ENCODE results near the gene IGFBP4. TPM values are rescaled to one million over a fixed set of nuclear protein-coding genes. Genes with fewer than 3 reads are reported as not detected.

The IGFBP4 gene
- total and polyA plus RNA-seq, 10 of the 15 experiments (the other 5 are each of a cell fraction or from before 2014, with no cell fraction given), result 2.4 to 22.3 (median 6.6) TPM

GRCh38 chr17:40483679-40484078 is 40.4 kb downstream of the IGFBP4 start (continued):
- TF ChIP-seq ZBTB11 (CRISPR knock-in tag; IDR thresholded peaks at IDR 0.05) (no peak), PBX3 (IDR thresholded peaks at IDR 0.05; ENCODE audit: insufficient replicate concordance, low read depth, low read length) (no peak), BCL3 (IDR thresholded peaks at IDR 0.05; ENCODE audit: borderline replicate concordance, insufficient read depth, low read depth, low read length, poor library complexity, severe bottlenecking) (no peak), HDAC6 (IDR thresholded peaks at IDR 0.05; ENCODE audit: unreplicated experiment) (no peak), PAX5 (IDR thresholded peaks at IDR 0.05; ENCODE audit: borderline replicate concordance, low read depth, low read length) (no peak), RUNX3 (IDR thresholded peaks at IDR 0.05; ENCODE audit: low read length) (no peak), BHLHE40 (IDR thresholded peaks at IDR 0.05; ENCODE audit: borderline replicate concordance in 1 of 2, low read depth in 2 of 2, low read length in 1 of 2) (no peak), ZNF622 (IDR thresholded peaks at IDR 0.05) (no peak), ATF7 (IDR thresholded peaks at IDR 0.05; ENCODE audit: low read depth) (no peak), IRF5 (IDR thresholded peaks at IDR 0.05; ENCODE audit: borderline replicate concordance) (no peak), RFX5 (IDR thresholded peaks at IDR 0.05; ENCODE audit: low read depth, low read length) (no peak), BCLAF1 (IDR thresholded peaks at IDR 0.05) (no peak), NFIC (IDR thresholded peaks at IDR 0.05; ENCODE audit: low read depth, low read length) (no peak), ETV6 (conservative IDR thresholded peaks at IDR 0.05 in 1 of 2, IDR thresholded peaks at IDR 0.05 in 1 of 2; ENCODE audit: borderline replicate concordance in 1 of 2, low read depth in 1 of 2) (no peak), MAX (IDR thresholded peaks at IDR 0.05; ENCODE audit: low read depth, low read length) (no peak), SIX5 (IDR thresholded peaks at IDR 0.05; ENCODE audit: low read depth, low read length, severe bottlenecking) (no peak)
